ENCODE data around the gene COQ10A.
"Not testable (repeated sequence)": the region's sequence is repeated elsewhere in the genome, so short reads cannot be mapped to it uniquely, and the experiment has no call there.

The COQ10A gene

DNA sequence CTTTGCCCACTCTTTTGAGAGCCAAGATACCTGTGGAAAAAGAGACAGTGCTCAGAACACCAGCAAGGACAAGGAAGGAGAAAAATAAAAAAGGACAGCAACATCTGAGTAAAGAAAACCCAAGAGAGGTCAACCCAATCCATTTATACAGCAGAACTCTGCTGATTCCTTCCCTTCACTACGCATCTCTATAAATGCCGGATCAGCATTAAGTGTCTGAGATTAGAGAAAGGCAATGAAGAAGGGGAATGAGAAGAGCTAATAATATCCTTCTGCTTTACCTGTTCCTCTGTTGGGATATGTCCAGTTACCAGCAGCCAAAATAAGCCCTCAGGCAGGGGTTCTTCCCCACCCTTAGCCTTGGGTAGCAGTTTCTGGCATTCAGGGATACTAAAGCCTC is 15.8 kb downstream of the COQ10A start:
- DNase-seq: no peak

- DNase-seq: not testable (repeated sequence)
Measured at GRCh38 chr12:56284263-56284662, 17.5 kb downstream of the COQ10A start.

- no peak for DNase-seq
Measured at GRCh38 chr12:56286044-56286830, 19.5 kb downstream of the COQ10A start.

GRCh38 chr12:56288705-56289387 is 22.1 kb downstream of the COQ10A start:
- no peak for DNase-seq

GRCh38 chr12:56293795-56294194 is 27.1 kb downstream of the COQ10A start:
- DNase-seq: no peak

GRCh38 chr12:56296295-56296694 is 29.6 kb downstream of the COQ10A start:
- DNase-seq: no peak

GRCh38 chr12:56297400-56297799 is 30.7 kb downstream of the COQ10A start:
- DNase-seq: no peak

DNA sequence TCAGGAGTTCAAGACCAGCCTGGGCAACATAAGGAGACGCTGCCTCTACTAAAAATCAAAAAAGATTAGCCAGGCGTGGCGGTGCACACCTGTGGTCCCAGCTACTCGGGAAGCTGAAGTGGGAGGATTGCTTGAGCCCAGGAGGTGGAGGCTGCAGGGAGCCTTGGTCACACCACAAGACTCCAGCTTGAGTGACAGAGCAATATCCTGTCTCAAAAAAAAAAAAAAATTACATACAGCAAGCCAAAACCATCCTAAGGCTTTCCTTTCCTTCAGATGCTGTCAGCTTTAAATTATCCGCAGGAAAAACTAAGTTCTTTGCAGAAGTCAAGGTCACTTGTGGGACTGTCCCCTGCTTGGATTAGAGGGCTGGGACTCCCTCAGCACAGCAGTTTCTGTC is 32.1 kb downstream of the COQ10A start:
- no peak for DNase-seq

- DNase-seq: no peak
Measured at GRCh38 chr12:56299308-56299852, 32.6 kb downstream of the COQ10A start.

- peak; percentile 98 for DNase-seq
Measured at GRCh38 chr12:56299853-56300643, 33.3 kb downstream of the COQ10A start, which contains the start of gene CS. TSS of gene CS (minus strand) at chr12:56300330. CDS start at chr12:56300201, 129 bp downstream.

GRCh38 chr12:56300644-56301464 is 34.1 kb downstream of the COQ10A start:
- no peak for DNase-seq

- no peak for DNase-seq
Measured at GRCh38 chr12:56304276-56304675, 37.5 kb downstream of the COQ10A start.

DNA sequence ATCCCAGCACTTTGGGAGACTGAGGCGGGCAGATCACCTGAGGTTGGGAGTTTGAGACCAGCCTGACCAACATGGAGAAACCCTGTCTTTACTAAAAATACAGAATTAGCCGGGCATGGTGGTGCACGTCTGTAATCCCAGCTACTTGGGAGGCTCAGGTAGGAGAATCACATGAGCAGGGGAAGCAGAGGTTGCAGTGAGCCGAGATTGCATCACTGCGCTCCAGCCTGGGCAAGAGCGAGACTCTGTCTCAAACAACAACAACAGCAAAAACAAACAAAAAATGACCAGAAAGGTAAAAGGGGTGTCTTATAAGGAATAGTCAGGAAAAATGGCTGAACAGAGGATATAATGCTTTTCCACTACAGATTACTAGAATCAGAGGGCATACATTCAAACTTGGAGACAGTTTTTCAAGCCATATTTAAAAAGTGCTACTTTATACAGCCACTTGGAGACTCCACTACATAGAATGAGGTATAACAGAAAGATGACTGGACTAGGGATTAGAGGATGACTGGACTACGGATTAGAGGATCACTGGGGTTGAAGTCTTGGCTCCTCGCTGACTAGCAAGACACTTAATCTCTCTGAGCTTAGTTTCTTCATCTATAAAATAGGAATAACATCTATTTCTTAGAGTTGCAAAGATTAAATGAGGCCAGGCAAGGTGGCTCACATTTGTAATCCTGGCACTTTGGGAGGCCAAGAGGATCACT is 38.3 kb downstream of the COQ10A start:
- no peak for DNase-seq

DNA sequence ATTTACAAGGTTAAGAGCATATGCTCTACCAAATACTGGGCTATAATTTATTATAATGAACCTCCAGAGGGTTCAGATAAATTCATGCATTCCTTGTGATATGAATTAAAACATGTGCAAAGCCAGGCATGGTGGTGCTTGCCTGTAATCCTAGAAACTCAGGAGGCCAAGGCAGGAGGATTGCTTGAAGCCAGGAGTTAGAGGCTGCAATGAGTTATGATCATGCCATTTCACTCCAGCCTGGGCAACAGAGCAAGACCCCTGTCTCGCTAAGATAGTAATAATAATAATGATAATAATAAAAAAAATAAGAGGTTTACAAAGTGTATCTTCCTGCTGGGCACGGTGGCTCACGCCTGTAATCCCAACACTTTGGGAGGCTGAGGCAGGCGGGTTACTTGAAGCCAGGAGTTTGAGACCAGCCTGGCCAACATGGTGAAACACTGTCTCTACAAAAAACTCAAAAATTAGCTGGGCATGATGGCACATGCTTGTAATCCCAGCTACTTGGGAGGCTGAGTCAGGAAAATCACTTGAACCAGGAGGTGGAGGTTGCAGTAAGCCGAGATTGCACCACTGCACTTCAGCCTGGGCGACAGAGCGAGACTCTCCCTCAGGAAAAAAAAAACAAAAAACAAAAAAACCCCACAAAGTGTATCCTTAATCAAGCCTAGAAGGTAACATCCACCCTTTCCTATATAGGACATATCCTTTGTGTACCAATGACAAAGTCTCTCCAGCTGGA is 40.7 kb downstream of the COQ10A start:
- DNase-seq: no peak

DNA sequence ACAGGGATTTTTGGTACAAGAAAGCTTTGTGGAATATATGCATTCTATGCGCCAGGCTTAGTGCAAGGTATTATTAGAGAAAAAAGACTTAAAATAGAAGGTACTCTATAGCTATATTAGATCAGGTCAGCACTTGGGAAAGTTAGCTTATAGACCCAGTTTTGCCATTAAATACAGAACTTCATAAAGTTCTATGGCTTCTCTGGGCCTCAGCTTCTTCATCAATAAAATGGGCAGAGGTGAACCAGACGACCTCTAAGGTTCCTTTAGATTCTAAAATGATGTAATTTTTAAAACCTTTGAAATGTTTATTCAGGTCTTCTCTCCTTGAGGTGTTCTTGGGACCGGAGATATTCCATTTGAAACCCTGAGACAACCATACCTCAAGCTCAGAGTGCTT is 42.0 kb downstream of the COQ10A start:
- no peak for DNase-seq

DNA sequence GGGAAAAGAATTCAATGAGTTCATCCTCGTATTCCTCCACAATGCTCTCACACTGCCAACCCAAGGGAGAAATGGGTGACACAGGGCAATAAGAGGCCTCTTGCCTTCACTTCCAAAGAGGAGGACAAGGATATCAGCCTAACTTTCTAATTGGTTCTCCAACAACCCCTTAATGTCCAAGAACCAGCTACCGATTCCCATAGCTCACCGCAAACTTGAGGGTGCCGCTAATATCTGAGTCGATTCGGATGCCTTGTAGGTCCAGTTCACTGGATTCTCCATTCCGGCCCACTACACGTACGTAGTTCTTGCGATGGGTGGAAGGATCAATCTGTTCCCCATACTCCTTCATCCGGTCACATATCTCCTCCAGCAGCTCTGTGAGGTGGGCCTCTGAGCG is 44.3 kb downstream of the COQ10A start:
- no peak for DNase-seq

DNA sequence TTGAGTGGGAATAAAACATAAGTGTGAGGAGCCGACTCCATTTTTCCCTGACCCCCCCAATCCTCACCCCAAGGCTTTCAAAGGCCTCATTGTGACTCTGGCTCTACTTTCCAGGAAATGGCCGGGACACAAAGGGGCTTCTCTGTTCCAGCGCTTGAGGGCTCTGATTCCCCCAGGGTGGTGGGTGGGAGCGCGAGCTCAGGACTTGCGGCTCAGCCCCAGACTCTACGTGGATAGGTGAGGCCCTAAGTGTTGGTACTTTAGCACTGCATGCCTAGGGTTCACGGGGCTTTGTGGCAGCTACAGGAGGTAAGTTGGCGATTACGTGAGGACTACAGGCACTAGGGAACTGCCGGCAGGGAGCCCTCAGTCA is 48.5 kb downstream of the COQ10A start:
- DNase-seq: no peak

- DNase-seq: peak; percentile 99
Measured at GRCh38 chr12:56315622-56316473, 49.1 kb downstream of the COQ10A start, which contains the start of gene CNPY2. TSS of gene CNPY2 (minus strand) at chr12:56315988. CDS start at chr12:56315217, 771 bp downstream.

GRCh38 chr12:56317675-56318074 is 50.9 kb downstream of the COQ10A start:
- DNase-seq: no peak

All from DMS153 (cell line).